ENCODE measurements around the gene SLC7A9. TPM values are rescaled to one million over a fixed set of nuclear protein-coding genes. Genes with fewer than 3 reads are reported as not detected.

Gene SLC7A9
- total and polyA plus RNA-seq, 10 of the 15 experiments (the other 5 are each of a cell fraction or from before 2014, with no cell fraction given) = 0.13 to 0.17 TPM; not detected in 8

- H3K4me3 ChIP-seq = no peak overlapping the region
- H3K9me3 ChIP-seq (replicated peaks; ENCODE audit: control insufficient read depth, insufficient read depth, low read length) = no peaks in the 10 kb centered on the region
- no peaks in the 10 kb centered on the region for H3K4me1 ChIP-seq (ENCODE audit: control insufficient read depth, insufficient read depth, low read length)
- 86% methylated on average over 15 of the region's 15 CpGs for WGBS (ENCODE audit: insufficient coverage, insufficient replicate concordance, low lambda C conversion rate, missing lambda C conversion rate)
- in situ Hi-C loops (cut with MboI) (no loop called here), intact Hi-C loops (cut with micrococcal nuclease; ENCODE audit: unreplicated experiment) (no loop called here)
- FAIRE-seq = no peak
- no peak overlapping the region for H3K27ac ChIP-seq (ENCODE audit: control insufficient read depth, insufficient read depth)
- BruUV-seq (replicated peaks) = no TSS peak
- no peaks in the 10 kb centered on the region for H3K36me3 ChIP-seq (ENCODE audit: control insufficient read depth in 2 of 2, insufficient read depth in 2 of 2, low read length in 1 of 2)
- no peaks in the 10 kb centered on the region for H4K20me1 ChIP-seq (ENCODE audit: control insufficient read depth, insufficient read depth)
- H3K79me2 ChIP-seq (ENCODE audit: control insufficient read depth, insufficient read depth, low read length) = no peaks in the 10 kb centered on the region
- no peak for ATAC-seq
- H2AFZ ChIP-seq (ENCODE audit: control insufficient read depth, low read depth, low read length) = no peak overlapping the region
- ChIA-PET RAD21 (ENCODE audit: unreplicated experiment) (no interaction called here), POLR2A (no interaction called here), CTCF (interaction anchor here (1.7 kb wide), 1 partner anchor 9 kb away, joined by 3 read pairs; no protein-coding TSS in a partner anchor), SMC1A (ENCODE audit: uncharacterized antibody, unreplicated experiment) (interaction anchor here (0.8 kb wide), 1 partner anchor 259 kb away, joined by 4 read pairs; no protein-coding TSS in a partner anchor)
- DNase-seq (ENCODE audit: low read depth, low spot score) = no peak
- no peak overlapping the region for H3K4me2 ChIP-seq (ENCODE audit: control insufficient read depth, insufficient read depth)
- no peaks in the 10 kb centered on the region; a peak in 1 of 4 replicates for H3K27me3 ChIP-seq (replicated peaks in 1 of 2; ENCODE audit: control insufficient read depth in 2 of 2, insufficient read depth in 2 of 2, low read length in 1 of 2)
- TF ChIP-seq ETV6 (conservative IDR thresholded peaks at IDR 0.05 in 1 of 2, IDR thresholded peaks at IDR 0.05 in 1 of 2; ENCODE audit: borderline replicate concordance in 1 of 2, low read depth in 1 of 2) = no peak
- no peak for TF ChIP-seq STAT1 (conservative IDR thresholded peaks at IDR 0.05)
- TF ChIP-seq ZNF207 (IDR thresholded peaks at IDR 0.05; ENCODE audit: borderline replicate concordance) = no peak
- no peak for TF ChIP-seq RBBP5 (conservative IDR thresholded peaks at IDR 0.05)
- TF ChIP-seq BCL3 (IDR thresholded peaks at IDR 0.05; ENCODE audit: borderline replicate concordance, insufficient read depth, low read depth, low read length, poor library complexity, severe bottlenecking) = no peak
- no peak for TF ChIP-seq YBX1 (IDR thresholded peaks at IDR 0.05)
- TF ChIP-seq CHD1 (IDR thresholded peaks at IDR 0.05; ENCODE audit: low read depth, low read length) = no peak
- no peak for TF ChIP-seq MXI1 (IDR thresholded peaks at IDR 0.05; ENCODE audit: low read depth, low read length)
- TF ChIP-seq EZH2 (IDR thresholded peaks at IDR 0.05; ENCODE audit: borderline replicate concordance, control insufficient read depth, low read depth, low read length) = no peak
- no peak for TF ChIP-seq NFIC (IDR thresholded peaks at IDR 0.05; ENCODE audit: low read depth, low read length)
- no peak overlapping the region for H3K9ac ChIP-seq (ENCODE audit: control insufficient read depth, insufficient read depth, low read length)
Observed at GRCh38 chr19:32828643-32829344, 40.8 kb downstream of the SLC7A9 start.
